Measurements from ENCODE around the gene SUSD1.

DNA sequence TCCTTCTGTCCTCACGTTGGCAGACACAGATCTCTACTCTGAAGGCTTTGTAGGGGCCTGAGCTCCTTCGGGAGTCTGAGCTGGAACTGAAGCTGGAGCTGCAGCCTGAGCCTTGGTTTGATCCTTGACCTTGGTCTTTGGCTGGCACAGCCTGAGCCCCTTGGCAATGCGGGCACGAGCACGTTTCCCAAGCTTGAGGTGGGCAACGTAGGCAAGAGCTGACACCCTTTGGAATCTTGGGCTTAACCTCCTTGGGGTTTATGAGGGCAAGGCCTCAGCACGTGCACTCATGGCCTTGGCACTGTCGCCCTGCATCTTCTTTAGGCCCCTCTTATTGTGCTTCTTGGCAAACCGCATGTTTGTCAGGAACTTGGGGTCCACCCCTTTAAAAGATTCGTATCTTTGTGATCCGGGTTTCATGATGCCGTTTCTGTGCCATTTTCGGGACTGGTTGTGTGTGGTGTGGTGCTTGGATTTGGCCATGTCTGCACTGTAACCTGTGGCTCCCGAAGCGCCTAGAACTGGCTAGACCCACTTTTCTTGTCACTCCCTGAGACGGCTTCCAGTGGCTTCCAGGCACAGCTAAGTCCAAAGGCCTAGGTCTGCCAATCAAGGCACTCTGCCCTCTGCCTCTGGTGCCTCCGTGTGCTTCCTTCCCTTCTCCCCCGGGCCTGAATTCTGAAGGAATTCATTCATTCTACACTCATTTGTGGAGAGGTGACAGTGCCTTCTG is 1.4 kb downstream of the SUSD1 start:
- TF ChIP-seq, protein P1, sequence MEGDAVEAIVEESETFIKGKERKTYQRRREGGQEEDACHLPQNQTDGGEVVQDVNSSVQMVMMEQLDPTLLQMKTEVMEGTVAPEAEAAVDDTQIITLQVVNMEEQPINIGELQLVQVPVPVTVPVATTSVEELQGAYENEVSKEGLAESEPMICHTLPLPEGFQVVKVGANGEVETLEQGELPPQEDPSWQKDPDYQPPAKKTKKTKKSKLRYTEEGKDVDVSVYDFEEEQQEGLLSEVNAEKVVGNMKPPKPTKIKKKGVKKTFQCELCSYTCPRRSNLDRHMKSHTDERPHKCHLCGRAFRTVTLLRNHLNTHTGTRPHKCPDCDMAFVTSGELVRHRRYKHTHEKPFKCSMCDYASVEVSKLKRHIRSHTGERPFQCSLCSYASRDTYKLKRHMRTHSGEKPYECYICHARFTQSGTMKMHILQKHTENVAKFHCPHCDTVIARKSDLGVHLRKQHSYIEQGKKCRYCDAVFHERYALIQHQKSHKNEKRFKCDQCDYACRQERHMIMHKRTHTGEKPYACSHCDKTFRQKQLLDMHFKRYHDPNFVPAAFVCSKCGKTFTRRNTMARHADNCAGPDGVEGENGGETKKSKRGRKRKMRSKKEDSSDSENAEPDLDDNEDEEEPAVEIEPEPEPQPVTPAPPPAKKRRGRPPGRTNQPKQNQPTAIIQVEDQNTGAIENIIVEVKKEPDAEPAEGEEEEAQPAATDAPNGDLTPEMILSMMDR (IDR thresholded peaks at IDR 0.05; ENCODE audit: borderline replicate concordance, extremely low read depth, low read length, poor library complexity, severe bottlenecking) = no peak
- no peak for TF ChIP-seq EZH2 (IDR thresholded peaks at IDR 0.05; ENCODE audit: borderline replicate concordance, low read depth, low read length, severe bottlenecking)

All from DND-41 (cell line).